H9 (cell line): ENCODE measurements around the gene NPAS3. TPM values are rescaled to one million over a fixed set of nuclear protein-coding genes. Genes with fewer than 3 reads are reported as not detected.

Source experiments
- DNase-seq: peaks from one replicate; pipeline ENCODE4 v3.0.0-alpha.2; 2017
- H2AFZ ChIP-seq: one replicate; pipeline ENCODE4 v1.6.1; 2013; ENCODE audit warnings: mild to moderate bottlenecking, low read length, control low read depth, moderate library complexity
- H2AK5ac ChIP-seq: 2 replicates; pipeline ENCODE4 v1.6.1; 2013; ENCODE audit warnings: low read length, control low read depth, mixed read lengths; ENCODE audit not compliant: insufficient read length
- H2BK120ac ChIP-seq: one replicate; pipeline ENCODE4 v1.6.1; 2013; ENCODE audit warnings: low read depth, mild to moderate bottlenecking, low read length, control low read depth, inconsistent platforms; ENCODE audit not compliant: poor library complexity, severe bottlenecking
- H2BK12ac ChIP-seq: 2 replicates; pipeline ENCODE4 v1.6.1; 2013; ENCODE audit warnings: low read length, control low read depth, mixed read lengths, low read depth; ENCODE audit not compliant: insufficient read length
- H2BK15ac ChIP-seq: 2 replicates; pipeline ENCODE4 v1.6.1; 2013; ENCODE audit warnings: low read depth, low read length, control low read depth
- H2BK20ac ChIP-seq: one replicate; pipeline ENCODE4 v1.6.1; 2013; ENCODE audit warnings: low read depth, mild to moderate bottlenecking, low read length, control low read depth, inconsistent platforms; ENCODE audit not compliant: poor library complexity, severe bottlenecking
- H2BK5ac ChIP-seq: 2 replicates; pipeline ENCODE4 v1.6.1; 2013; ENCODE audit warnings: low read length, control low read depth, mixed read lengths; ENCODE audit not compliant: insufficient read length
- H3K14ac ChIP-seq: 2 replicates; pipeline ENCODE4 v1.6.1; 2013; ENCODE audit warnings: low read length, control low read depth; ENCODE audit not compliant: insufficient read depth
- H3K18ac ChIP-seq: 2 replicates; pipeline ENCODE4 v1.6.1; 2013; ENCODE audit warnings: low read depth, mild to moderate bottlenecking, mixed read lengths, low read length, control low read depth; ENCODE audit not compliant: insufficient read length
- H3K23ac ChIP-seq: 2 replicates; pipeline ENCODE4 v1.6.1; 2013; ENCODE audit warnings: low read length, control low read depth, mixed read lengths, low read depth; ENCODE audit not compliant: insufficient read length
- H3K23me2 ChIP-seq: 2 replicates; pipeline ENCODE4 v1.6.1; 2013; ENCODE audit warnings: low read depth, mild to moderate bottlenecking, mixed read lengths, low read length, control low read depth; ENCODE audit not compliant: insufficient read length, poor library complexity, severe bottlenecking
- H3K27ac ChIP-seq: 2 replicates; pipeline ENCODE4 v1.5.1; 2013; ENCODE audit warnings: low read length, control low read depth, mixed read lengths, low read depth; ENCODE audit not compliant: insufficient read length
- H3K27me3 ChIP-seq: 2 replicates; pipeline ENCODE4 v1.6.1; 2013; ENCODE audit warnings: low read length, control low read depth, inconsistent platforms; ENCODE audit not compliant: insufficient read depth
- H3K4ac ChIP-seq: 2 replicates; pipeline ENCODE4 v1.6.1; 2013; ENCODE audit warnings: low read depth, mild to moderate bottlenecking, control low read depth, inconsistent platforms, low read length, moderate library complexity
- H3K4me1 ChIP-seq: 2 replicates; pipeline ENCODE4 v1.6.1; 2013; ENCODE audit warnings: low read length, control low read depth, inconsistent platforms; ENCODE audit not compliant: insufficient read depth
- H3K4me2 ChIP-seq: 2 replicates; pipeline ENCODE4 v1.6.1; 2013; ENCODE audit warnings: low read length, control low read depth, mixed read lengths; ENCODE audit not compliant: insufficient read length, insufficient read depth
- H3K56ac ChIP-seq: 2 replicates; pipeline ENCODE4 v1.6.1; 2013; ENCODE audit warnings: low read depth, mild to moderate bottlenecking, mixed read lengths, low read length, control low read depth; ENCODE audit not compliant: insufficient read length
- H3K79me1 ChIP-seq: 2 replicates; pipeline ENCODE4 v1.6.1; 2013; ENCODE audit warnings: low read depth, mild to moderate bottlenecking, moderate library complexity, low read length, control low read depth, inconsistent platforms; ENCODE audit not compliant: insufficient read depth, poor library complexity, severe bottlenecking
- H3K79me2 ChIP-seq: 2 replicates; pipeline ENCODE4 v1.6.1; 2013; ENCODE audit warnings: low read length, control low read depth, inconsistent platforms; ENCODE audit not compliant: insufficient read depth
- H3K9ac ChIP-seq: 2 replicates; pipeline ENCODE4 v1.6.1; 2013; ENCODE audit warnings: low read length, control low read depth, mixed read lengths; ENCODE audit not compliant: insufficient read length; ENCODE audit errors: extremely low read depth
- H3K9me3 ChIP-seq: one replicate; pipeline ENCODE4 v1.6.1; 2013; ENCODE audit warnings: low read depth, low read length, inconsistent platforms; ENCODE audit not compliant: control insufficient read depth
- H3T11ph ChIP-seq: one replicate; pipeline ENCODE4 v1.6.1; 2013; ENCODE audit warnings: mild to moderate bottlenecking, low read length, control low read depth, inconsistent platforms
- H4K20me1 ChIP-seq: one replicate; pipeline ENCODE4 v1.6.1; 2013; ENCODE audit not compliant: control insufficient read depth, insufficient read length, insufficient read depth
- H4K5ac ChIP-seq: 2 replicates; pipeline ENCODE4 v1.6.1; 2013; ENCODE audit warnings: low read depth, mild to moderate bottlenecking, mixed read lengths, low read length, control low read depth; ENCODE audit not compliant: insufficient read length
- H4K8ac ChIP-seq: replicated peaks from 2 replicates; pipeline ENCODE4 v1.6.1; 2013; ENCODE audit warnings: low read length, control low read depth, mixed read lengths, low read depth; ENCODE audit not compliant: insufficient read length
- H4K91ac ChIP-seq: 2 replicates; pipeline ENCODE4 v1.6.1; 2013; ENCODE audit warnings: low read depth, mild to moderate bottlenecking, moderate library complexity, mixed read lengths, low read length, control low read depth; ENCODE audit not compliant: insufficient read length
- H3K27ac Mint-ChIP-seq, 3 experiments: 2 replicates in 2 of 3; 3 replicates in 1 of 3; pipeline ENCODE4 v1.8.0; 2020 to 2021; ENCODE audit warnings: mixed read lengths in 3 of 3, mild to moderate bottlenecking in 1 of 3, moderate library complexity in 1 of 3
- H3K27me3 Mint-ChIP-seq: 2 replicates; pipeline ENCODE4 v1.8.0; 2021; ENCODE audit warnings: low read depth, mild to moderate bottlenecking, moderate library complexity, mixed read lengths
- H3K36me3 Mint-ChIP-seq, 3 experiments: 2 replicates in 2 of 3; 3 replicates in 1 of 3; pipeline ENCODE4 v1.8.0; 2020 to 2021; ENCODE audit warnings: low read depth in 3 of 3, mixed read lengths in 3 of 3; ENCODE audit not compliant: insufficient read depth in 1 of 3
- H3K4me1 Mint-ChIP-seq, 2 experiments: 2 replicates each; pipeline ENCODE4 v1.8.0; 2020; ENCODE audit warnings: mixed read lengths in 2 of 2
- H3K4me3 Mint-ChIP-seq, 2 experiments: 2 replicates in 1 of 2; 3 replicates in 1 of 2; pipeline ENCODE4 v1.8.0; 2020 to 2021; ENCODE audit warnings: mild to moderate bottlenecking in 2 of 2, mixed read lengths in 2 of 2, moderate library complexity in 1 of 2
- H3K9me3 Mint-ChIP-seq, 2 experiments: 2 replicates in 1 of 2; 3 replicates in 1 of 2; pipeline ENCODE4 v1.8.0; 2020; ENCODE audit warnings: mild to moderate bottlenecking in 2 of 2, mixed read lengths in 2 of 2, moderate library complexity in 1 of 2
- CTCF ChIP-seq: fragments of 200-600 bp; sonication (generic); conservative IDR thresholded peaks from 3 replicates; pipeline ENCODE4 v1.8.0; 2021; ENCODE audit warnings: antibody characterized with exemption, mild to moderate bottlenecking
- WGBS: extraction: QIAGEN DNeasy Blood & Tissue Kit; methylation state at CpG from one replicate; pipeline ENCODE4 v1.1.7; 2013; ENCODE audit warnings: missing lambda C conversion rate, low lambda C conversion rate, mixed read lengths; ENCODE audit not compliant: insufficient read length; ENCODE audit errors: extremely low coverage; 5-methylcytosine and 5-hydroxymethylcytosine counted together
- total RNA-seq: library from RNA; stranded (reverse); gene quantifications from 2 replicates; pipeline ENCODE4 v1.2.1, GENCODE V29; 2021

Gene NPAS3
- total RNA-seq, 1 experiment from 2014 or later = 0.17 TPM

DNA sequence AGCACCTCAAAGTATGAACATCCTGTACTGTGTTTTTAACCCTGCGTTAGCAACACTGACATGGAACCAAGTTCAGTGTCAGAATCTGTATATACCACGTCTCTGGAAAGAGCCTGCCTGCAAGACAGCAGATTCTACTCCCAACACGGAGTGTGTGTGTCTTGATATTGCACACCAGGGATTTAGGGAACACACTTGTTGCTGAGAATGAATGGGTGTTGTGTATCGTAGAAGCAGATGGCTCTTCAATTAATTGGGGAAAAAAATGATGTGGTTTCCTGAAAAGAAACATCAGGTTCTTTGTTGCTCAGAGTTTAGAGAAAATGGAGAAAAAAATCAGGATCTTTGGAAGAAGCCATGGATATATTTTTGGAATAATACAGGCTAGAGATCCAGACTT is 841.4 kb downstream of the NPAS3 start:
- no peak overlapping the region for H2BK15ac ChIP-seq
- no peak overlapping the region for H3K14ac ChIP-seq
- H3K4me3 Mint-ChIP-seq = no peak overlapping the region
- H3K4me1 Mint-ChIP-seq = peaks cover 34 to 44% of the 10 kb centered on the region in 2 experiments
- H3K27ac ChIP-seq = no peak overlapping the region
- no peak overlapping the region for H2BK12ac ChIP-seq
- H4K91ac ChIP-seq = no peak overlapping the region
- no peak overlapping the region for H3K23ac ChIP-seq
- no peak overlapping the region for H3T11ph ChIP-seq
- no peaks in the 10 kb centered on the region for H3K36me3 Mint-ChIP-seq
- H4K20me1 ChIP-seq = no peaks in the 10 kb centered on the region
- no peak for TF ChIP-seq CTCF
- H3K23me2 ChIP-seq = no peaks in the 10 kb centered on the region
- H2AFZ ChIP-seq = no peak overlapping the region
- H4K8ac ChIP-seq = no peak overlapping the region
- no peak overlapping the region for H3K18ac ChIP-seq
- H2BK20ac ChIP-seq = no peak overlapping the region
- no peak overlapping the region for H3K4ac ChIP-seq
- no peak overlapping the region for H4K5ac ChIP-seq
- DNase-seq = no peak
- no peaks in the 10 kb centered on the region for H3K9me3 Mint-ChIP-seq
- no peak overlapping the region for H3K9ac ChIP-seq
- H3K56ac ChIP-seq = no peak overlapping the region
- no peak overlapping the region for H3K27ac Mint-ChIP-seq
- no CpG with 5 or more reads among the region's 4 CpGs for WGBS
- H3K79me2 ChIP-seq = no peaks in the 10 kb centered on the region
- no peak overlapping the region for H2BK5ac ChIP-seq
- H3K4me2 ChIP-seq = no peak overlapping the region
- no peak overlapping the region for H2BK120ac ChIP-seq
- H3K79me1 ChIP-seq = no peaks in the 10 kb centered on the region
- H3K9me3 ChIP-seq = no peaks in the 10 kb centered on the region
- H2AK5ac ChIP-seq = no peak overlapping the region
- no peaks in the 10 kb centered on the region for H3K27me3 ChIP-seq
- H3K4me1 ChIP-seq = no peaks in the 10 kb centered on the region
- H3K27me3 Mint-ChIP-seq = no peaks in the 10 kb centered on the region
